CD14-positive monocyte (primary cell): ENCODE results near the gene ASZ1. TPM values are rescaled to one million over a fixed set of nuclear protein-coding genes. Genes with fewer than 3 reads are reported as not detected.

Experiments
- DNase-seq, 3 donors: peaks; one replicate each; pipeline ENCODE4 v3.0.0-alpha.2; 2011 to 2022
- H2AFZ ChIP-seq: 2 replicates; pipeline ENCODE4 v1.6.0; 2012; ENCODE audit warnings: mild to moderate bottlenecking, low read depth, low read length, inconsistent platforms; ENCODE audit not compliant: insufficient read depth, poor library complexity, severe bottlenecking
- H3K27ac ChIP-seq, 2 donors: 1 replicate in 1 of 2; 2 replicates in 1 of 2; pipeline ENCODE4 v1.5.1; 2012 to 2013; ENCODE audit warnings: low read length in 2 of 2, control low read depth in 1 of 2, inconsistent platforms in 1 of 2, low read depth in 1 of 2, mild to moderate bottlenecking in 1 of 2
- H3K27me3 ChIP-seq, 2 donors: one replicate each; pipeline versions ENCODE4 v1.6.0 to v1.6.1; 2011 to 2013; ENCODE audit warnings: low read length in 2 of 2; ENCODE audit not compliant: control insufficient read depth in 2 of 2, insufficient read depth in 2 of 2
- H3K36me3 ChIP-seq, 2 donors: replicated peaks in 1 of 2; 1 replicate in 1 of 2; 2 replicates in 1 of 2; pipeline versions ENCODE4 v1.5.1 to v1.6.1; 2012 to 2013; ENCODE audit warnings: low read length in 2 of 2, control low read depth in 1 of 2, inconsistent platforms in 1 of 2, mild to moderate bottlenecking in 1 of 2; ENCODE audit not compliant: insufficient read depth in 2 of 2, control insufficient read depth in 1 of 2
- H3K4me1 ChIP-seq, 2 donors: 1 replicate in 1 of 2; 2 replicates in 1 of 2; pipeline versions ENCODE4 v1.5.1 to v1.6.1; 2012 to 2013; ENCODE audit warnings: low read length in 2 of 2, control low read depth in 1 of 2, inconsistent platforms in 1 of 2, mild to moderate bottlenecking in 1 of 2, moderate library complexity in 1 of 2; ENCODE audit not compliant: insufficient read depth in 2 of 2, control insufficient read depth in 1 of 2
- H3K4me2 ChIP-seq: replicated peaks from 2 replicates; pipeline ENCODE3; 2012; ENCODE audit warnings: low read length, moderate library complexity, mild to moderate bottlenecking; ENCODE audit not compliant: poor library complexity, severe bottlenecking; ENCODE audit errors: extremely low read depth
- H3K4me3 ChIP-seq, 3 experiments: fragments of 200-600 bp in 1 of 3; sonication (generic) in 1 of 3; replicated peaks in 1 of 3; 1 replicate in 2 of 3; 2 replicates in 1 of 3; pipeline ENCODE4 v1.5.1; 2011 to 2013; ENCODE audit warnings: low read length in 3 of 3, mild to moderate bottlenecking in 3 of 3, control low read depth in 2 of 3, low read depth in 2 of 3, inconsistent platforms in 1 of 3, moderate library complexity in 1 of 3
- H3K79me2 ChIP-seq: 2 replicates; pipeline ENCODE4 v1.6.0; 2012; ENCODE audit warnings: mild to moderate bottlenecking, control low read depth, inconsistent platforms, low read length, moderate library complexity; ENCODE audit not compliant: insufficient read depth
- H3K9ac ChIP-seq: 2 replicates; pipeline ENCODE4 v1.6.0; 2017; ENCODE audit warnings: low read length, mild to moderate bottlenecking; ENCODE audit not compliant: insufficient read depth, poor library complexity, severe bottlenecking
- H3K9me3 ChIP-seq, 2 donors: replicated peaks in 1 of 2; 1 replicate in 1 of 2; 2 replicates in 1 of 2; pipeline versions ENCODE4 v1.5.1 to v1.6.1; 2012 to 2013; ENCODE audit warnings: low read length in 2 of 2, control low read depth in 1 of 2; ENCODE audit not compliant: control insufficient read depth in 1 of 2, insufficient read depth in 1 of 2
- H4K20me1 ChIP-seq: 2 replicates; pipeline ENCODE4 v1.6.0; 2012; ENCODE audit warnings: mild to moderate bottlenecking, low read length, control low read depth, moderate library complexity; ENCODE audit not compliant: insufficient read depth
- H3K27ac Mint-ChIP-seq, 7 donors: one replicate each; pipeline ENCODE4 v1.8.0; 2020; ENCODE audit warnings: mild to moderate bottlenecking in 7 of 7, mixed read lengths in 7 of 7, moderate library complexity in 6 of 7, inconsistent platforms in 2 of 7
- H3K27me3 Mint-ChIP-seq, 3 donors: one replicate each; pipeline ENCODE4 v1.8.0; 2021 to 2022; ENCODE audit warnings: low read depth in 3 of 3, mild to moderate bottlenecking in 3 of 3, mixed read lengths in 3 of 3, moderate library complexity in 3 of 3, inconsistent platforms in 1 of 3
- H3K36me3 Mint-ChIP-seq, 2 donors: one replicate each; pipeline ENCODE4 v1.8.0; 2020; ENCODE audit warnings: mixed read lengths in 2 of 2, inconsistent platforms in 1 of 2, mild to moderate bottlenecking in 1 of 2
- H3K4me1 Mint-ChIP-seq: one replicate; pipeline ENCODE4 v1.8.0; 2020; ENCODE audit warnings: mild to moderate bottlenecking, mixed read lengths
- H3K4me3 Mint-ChIP-seq, 2 donors: one replicate each; pipeline ENCODE4 v1.8.0; 2020; ENCODE audit warnings: mild to moderate bottlenecking in 2 of 2, mixed read lengths in 2 of 2, moderate library complexity in 1 of 2
- H3K9me3 Mint-ChIP-seq, 7 donors: one replicate each; pipeline ENCODE4 v1.8.0; 2020 to 2022; ENCODE audit warnings: mixed read lengths in 7 of 7, mild to moderate bottlenecking in 6 of 7, moderate library complexity in 6 of 7, inconsistent platforms in 2 of 7
- CTCF ChIP-seq: fragments of 200-600 bp; IDR thresholded peaks from one replicate; pipeline ENCODE4 v1.8.0; 2022; ENCODE audit warnings: antibody characterized with exemption, mild to moderate bottlenecking
- WGBS: methylation state at CpG from one replicate; pipeline ENCODE4 v1.1.5; 2013; ENCODE audit warnings: missing lambda C conversion rate; ENCODE audit not compliant: insufficient coverage; 5-methylcytosine and 5-hydroxymethylcytosine counted together
- intact Hi-C, 2 donors: fragments of 100-400 bp; cut with micrococcal nuclease; formaldehyde crosslinking; loops; one replicate each; pipeline versions ENCODE4 v1.15.0 to v1.15.1; 2023
- polyA plus RNA-seq, 3 donors: library from polyadenylated mRNA; depleted of rRNA in 1 of 3; unstranded in 2 of 3; stranded (reverse) in 1 of 3; fragments of 300-500 nt in 2 of 3; fragments of >200 nt in 1 of 3; fragmentation: Illumina TruSeq in 2 of 3; gene quantifications; 1 replicate in 2 of 3; 2 replicates in 1 of 3; pipeline ENCODE4 v1.2.3, GENCODE V29; 2012 to 2021

Gene ASZ1
- polyA plus RNA-seq, 3 donors = not detected

GRCh38 chr7:117346161-117346560 lies 81.1 kb downstream of the ASZ1 start:
- Mint-ChIP-seq H3K27me3 (peaks cover 0 to 3% (median 3%) of the 10 kb centered on the region in 3 donors), H3K4me1 (no peaks in the 10 kb centered on the region), H3K9me3 (peaks cover 0 to 6% (median 0%) of the 10 kb centered on the region in 7 donors), H3K36me3 (no peaks in the 10 kb centered on the region), H3K27ac (no peak overlapping the region), H3K4me3 (no peak overlapping the region)
- Histone ChIP-seq H3K36me3 (no peaks in the 10 kb centered on the region), H3K4me3 (no peak overlapping the region), H4K20me1 (no peaks in the 10 kb centered on the region), H3K4me1 (no peaks in the 10 kb centered on the region), H3K27me3 (no peaks in the 10 kb centered on the region), H3K79me2 (no peaks in the 10 kb centered on the region), H2AFZ (no peak overlapping the region), H3K27ac (no peak overlapping the region), H3K9me3 (peaks cover 0 to 6% of the 10 kb centered on the region in 2 donors), H3K4me2 (no peak overlapping the region), H3K9ac (no peak overlapping the region)
- no peak for TF ChIP-seq CTCF
- intact Hi-C loops = no loop called here
- no peak for DNase-seq

- H3K4me1 Mint-ChIP-seq = no peaks in the 10 kb centered on the region
- H3K9me3 ChIP-seq = no peaks in the 10 kb centered on the region
- WGBS = no CpG with 5 or more reads among the region's 1 CpG
- H3K9ac ChIP-seq = no peak overlapping the region
- H3K4me1 ChIP-seq = no peaks in the 10 kb centered on the region
- no peaks in the 10 kb centered on the region for H3K27me3 ChIP-seq
- no peak overlapping the region for H3K27ac Mint-ChIP-seq
- H2AFZ ChIP-seq = no peak overlapping the region
- TF ChIP-seq CTCF = no peak
- H3K36me3 Mint-ChIP-seq = no peaks in the 10 kb centered on the region
- H3K9me3 Mint-ChIP-seq = peaks cover 0 to 3% (median 0%) of the 10 kb centered on the region in 7 donors
- no peaks in the 10 kb centered on the region for H3K36me3 ChIP-seq
- no peak overlapping the region for H3K4me3 Mint-ChIP-seq
- peaks cover 2% of the 10 kb centered on the region in 3 donors for H3K27me3 Mint-ChIP-seq
- intact Hi-C loops = no loop called here
- no peak overlapping the region for H3K4me2 ChIP-seq
- no peak overlapping the region for H3K27ac ChIP-seq
- H3K4me3 ChIP-seq = no peak overlapping the region
- no peaks in the 10 kb centered on the region for H3K79me2 ChIP-seq
- DNase-seq = no peak
- no peaks in the 10 kb centered on the region for H4K20me1 ChIP-seq
Measured at GRCh38 chr7:117338020-117338419, 89.3 kb downstream of the ASZ1 start.
